ENCODE data around the gene MBOAT2. TPM values are rescaled to one million over a fixed set of nuclear protein-coding genes. Genes with fewer than 3 reads are reported as not detected.
"Not testable (repeated sequence)": the region's sequence is repeated elsewhere in the genome, so short reads cannot be mapped to it uniquely, and the experiment has no call there.

MBOAT2 gene
- total RNA-seq, 1 experiment from 2014 or later = 65.1 TPM

DNA sequence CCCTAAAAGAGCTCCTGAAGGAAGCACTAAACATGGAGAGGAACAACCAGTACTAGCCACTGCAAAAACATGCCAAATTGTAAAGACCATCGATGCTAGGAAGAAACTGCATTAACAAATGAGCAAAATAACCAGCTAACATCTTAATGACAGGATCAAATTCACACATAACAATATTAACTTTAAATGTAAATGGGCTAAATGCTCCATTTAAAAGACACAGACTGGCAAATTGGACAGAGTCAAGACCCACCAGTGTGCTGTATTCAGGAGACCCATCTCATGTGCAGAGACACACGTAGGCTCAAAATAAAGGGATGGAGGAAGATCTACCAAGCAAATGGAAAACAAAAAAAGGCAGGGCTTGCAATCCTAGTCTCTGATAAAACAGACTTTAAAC lies 34.1 kb downstream of the MBOAT2 start:
- CTCF ChIA-PET; H3K4me1 ChIP-seq (ENCODE audit: insufficient read depth, low read length, poor library complexity, severe bottlenecking); H3K27ac ChIP-seq (ENCODE audit: low read depth, low read length, poor library complexity, severe bottlenecking); intact Hi-C loops (cut with micrococcal nuclease; ENCODE audit: unreplicated experiment); H3K9me3 ChIP-seq (ENCODE audit: low read depth, low read length, poor library complexity, severe bottlenecking); H3K27me3 ChIP-seq (replicated peaks; ENCODE audit: insufficient read depth, low read depth, low read length, poor library complexity); H3K36me3 ChIP-seq (ENCODE audit: insufficient read depth, low read length, poor library complexity, severe bottlenecking); DNase-seq (ENCODE audit: low spot score); H3K4me3 ChIP-seq (ENCODE audit: low read depth, low read length, poor library complexity, severe bottlenecking); POLR2A ChIA-PET (ENCODE audit: low non-redundant PET); BruUV-seq (replicated peaks): not testable (repeated sequence)

GRCh38 chr2:8966123-8966908 lies 37.2 kb downstream of the MBOAT2 start:
- ChIA-PET POLR2A (ENCODE audit: low non-redundant PET) (no interaction called here), CTCF (no interaction called here)
- BruUV-seq (replicated peaks) = no TSS peak
- H3K36me3 ChIP-seq (ENCODE audit: insufficient read depth, low read length, poor library complexity, severe bottlenecking) = no peaks in the 10 kb centered on the region
- no peaks in the 10 kb centered on the region for H3K27me3 ChIP-seq (replicated peaks; ENCODE audit: insufficient read depth, low read depth, low read length, poor library complexity)
- intact Hi-C loops (cut with micrococcal nuclease; ENCODE audit: unreplicated experiment) = no loop called here
- TF ChIP-seq EZH2 (IDR thresholded peaks at IDR 0.05; ENCODE audit: borderline replicate concordance, low read depth, low read length, poor library complexity, severe bottlenecking) = no peak
- TF ChIP-seq, protein P1, sequence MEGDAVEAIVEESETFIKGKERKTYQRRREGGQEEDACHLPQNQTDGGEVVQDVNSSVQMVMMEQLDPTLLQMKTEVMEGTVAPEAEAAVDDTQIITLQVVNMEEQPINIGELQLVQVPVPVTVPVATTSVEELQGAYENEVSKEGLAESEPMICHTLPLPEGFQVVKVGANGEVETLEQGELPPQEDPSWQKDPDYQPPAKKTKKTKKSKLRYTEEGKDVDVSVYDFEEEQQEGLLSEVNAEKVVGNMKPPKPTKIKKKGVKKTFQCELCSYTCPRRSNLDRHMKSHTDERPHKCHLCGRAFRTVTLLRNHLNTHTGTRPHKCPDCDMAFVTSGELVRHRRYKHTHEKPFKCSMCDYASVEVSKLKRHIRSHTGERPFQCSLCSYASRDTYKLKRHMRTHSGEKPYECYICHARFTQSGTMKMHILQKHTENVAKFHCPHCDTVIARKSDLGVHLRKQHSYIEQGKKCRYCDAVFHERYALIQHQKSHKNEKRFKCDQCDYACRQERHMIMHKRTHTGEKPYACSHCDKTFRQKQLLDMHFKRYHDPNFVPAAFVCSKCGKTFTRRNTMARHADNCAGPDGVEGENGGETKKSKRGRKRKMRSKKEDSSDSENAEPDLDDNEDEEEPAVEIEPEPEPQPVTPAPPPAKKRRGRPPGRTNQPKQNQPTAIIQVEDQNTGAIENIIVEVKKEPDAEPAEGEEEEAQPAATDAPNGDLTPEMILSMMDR (conservative IDR thresholded peaks at IDR 0.05; ENCODE audit: low read depth, low read length) = no peak
- no peaks in the 10 kb centered on the region for H3K9me3 ChIP-seq (ENCODE audit: low read depth, low read length, poor library complexity, severe bottlenecking)
- no peaks in the 10 kb centered on the region for H3K4me1 ChIP-seq (ENCODE audit: insufficient read depth, low read length, poor library complexity, severe bottlenecking)
- DNase-seq (ENCODE audit: low spot score) = no peak
- H3K27ac ChIP-seq (ENCODE audit: low read depth, low read length, poor library complexity, severe bottlenecking) = no peak overlapping the region
- H3K4me3 ChIP-seq (ENCODE audit: low read depth, low read length, poor library complexity, severe bottlenecking) = no peak overlapping the region

- no peaks in the 10 kb centered on the region for H3K4me1 ChIP-seq (ENCODE audit: insufficient read depth, low read length, poor library complexity, severe bottlenecking)
- no peak overlapping the region for H3K27ac ChIP-seq (ENCODE audit: low read depth, low read length, poor library complexity, severe bottlenecking)
- intact Hi-C loops (cut with micrococcal nuclease; ENCODE audit: unreplicated experiment) = no loop called here
- H3K4me3 ChIP-seq (ENCODE audit: low read depth, low read length, poor library complexity, severe bottlenecking) = no peak overlapping the region
- TF ChIP-seq EZH2 (IDR thresholded peaks at IDR 0.05; ENCODE audit: borderline replicate concordance, low read depth, low read length, poor library complexity, severe bottlenecking) = no peak
- TF ChIP-seq, protein P1 (conservative IDR thresholded peaks at IDR 0.05; ENCODE audit: low read depth, low read length) = no peak
- no TSS peak for BruUV-seq (replicated peaks)
- H3K27me3 ChIP-seq (replicated peaks; ENCODE audit: insufficient read depth, low read depth, low read length, poor library complexity) = no peaks in the 10 kb centered on the region
- POLR2A ChIA-PET (ENCODE audit: low non-redundant PET) = no interaction called here
- no peaks in the 10 kb centered on the region for H3K9me3 ChIP-seq (ENCODE audit: low read depth, low read length, poor library complexity, severe bottlenecking)
- CTCF ChIA-PET = no interaction called here
- H3K36me3 ChIP-seq (ENCODE audit: insufficient read depth, low read length, poor library complexity, severe bottlenecking) = no peaks in the 10 kb centered on the region
- DNase-seq (ENCODE audit: low spot score) = no peak
These were observed 38.1 kb downstream of the MBOAT2 start for GRCh38 chr2:8965216-8965969.
